NCI-H2107 treated with DMSO at 0.1 percent for 48 hours (cell line): Measurements from ENCODE around the gene GPC3.
"Not testable (repeated sequence)": the region's sequence is repeated elsewhere in the genome, so short reads cannot be mapped to it uniquely, and the experiment has no call there.

Experiments
- DNase-seq: peaks from one replicate; lab custom pipeline; 2025; ENCODE audit not compliant: unreplicated experiment; lab: John Stamatoyannopoulos, UW

Gene GPC3

GRCh38 chrX:133985164-133985966 lies at the start of gene GPC3:
GPC3 (minus strand) TSS chrX:133985594.
- peak; percentile 1 for DNase-seq

- DNase-seq, result no peak
Observed at GRCh38 chrX:134032441-134032840, 47.0 kb upstream of the GPC3 start.

GRCh38 chrX:134026565-134027311 lies 41.3 kb upstream of the GPC3 start:
- peak; percentile 7 for DNase-seq

- no peak for DNase-seq
Observed at GRCh38 chrX:134025986-134026545, 40.7 kb upstream of the GPC3 start.

DNA sequence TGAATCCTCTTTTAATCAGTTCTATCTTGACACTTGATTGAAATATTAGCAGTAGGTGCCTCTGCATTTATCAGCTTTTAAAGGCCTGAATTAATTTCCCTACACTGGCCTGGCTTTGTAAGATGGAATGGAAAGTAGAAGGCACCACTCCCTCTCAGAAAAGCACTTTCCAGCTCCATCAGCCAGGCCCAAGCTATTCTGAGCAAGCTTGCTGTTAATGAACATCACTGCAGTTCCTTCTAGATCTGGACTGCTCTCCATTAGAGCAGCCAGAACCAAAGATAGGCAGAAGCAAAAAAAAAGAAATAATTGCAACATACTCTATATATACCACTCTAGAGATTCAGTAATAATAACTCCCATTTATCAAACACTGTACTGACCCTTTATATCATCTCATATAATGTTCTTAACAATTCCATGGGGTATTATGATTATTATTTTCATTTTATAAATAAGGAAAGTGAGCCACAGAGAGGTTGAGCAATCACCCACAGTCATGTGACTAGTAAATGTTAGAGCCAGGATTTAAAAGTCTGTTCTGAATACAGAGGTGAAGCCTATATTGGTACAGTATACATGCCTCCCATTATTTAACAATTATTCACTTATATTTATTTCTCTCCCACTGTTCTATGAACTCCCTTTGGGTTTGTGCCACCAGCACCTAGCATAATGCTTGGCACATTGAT lies 39.4 kb upstream of the GPC3 start:
- no peak for DNase-seq

DNA sequence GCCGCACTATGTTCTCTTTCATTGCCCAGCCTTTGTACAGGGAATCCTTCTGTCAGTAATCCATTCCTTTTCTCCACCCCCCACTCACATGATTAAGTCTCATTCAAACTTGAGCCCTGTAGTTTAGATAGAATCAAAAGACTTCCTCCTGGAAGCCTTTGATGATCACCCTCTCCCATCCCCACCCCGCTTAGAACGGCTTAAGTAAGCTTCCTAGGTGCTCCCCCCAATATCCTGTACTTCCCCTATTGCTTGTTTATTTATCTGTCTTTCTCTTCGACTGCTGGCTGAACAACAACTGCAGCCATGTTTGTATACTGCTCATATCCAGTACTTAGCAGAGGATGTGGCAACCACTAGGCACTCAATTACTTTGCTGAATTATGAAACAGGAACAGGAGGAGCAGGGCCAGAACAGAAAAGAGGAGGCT lies 38.5 kb upstream of the GPC3 start:
- DNase-seq, result no peak

DNA sequence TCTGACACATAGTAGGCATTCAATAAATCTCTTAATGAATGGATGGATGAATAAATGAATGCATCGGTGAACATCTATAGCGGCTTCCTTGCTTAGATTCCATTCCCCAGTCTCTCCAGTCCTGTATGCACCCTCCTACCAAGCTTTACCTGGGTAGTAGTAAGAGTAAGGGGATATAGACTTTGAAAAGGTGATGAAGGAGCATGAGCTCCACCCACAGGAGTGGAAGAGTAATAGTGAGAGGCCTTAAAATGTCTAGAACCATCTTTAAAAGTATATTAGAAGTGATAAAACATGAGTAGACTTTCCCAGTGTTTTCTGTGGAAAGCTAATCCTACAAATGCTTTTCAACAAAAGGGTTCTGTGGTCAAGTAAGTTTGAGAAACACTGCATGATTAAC lies 35.5 kb upstream of the GPC3 start:
- DNase-seq, result no peak

DNA sequence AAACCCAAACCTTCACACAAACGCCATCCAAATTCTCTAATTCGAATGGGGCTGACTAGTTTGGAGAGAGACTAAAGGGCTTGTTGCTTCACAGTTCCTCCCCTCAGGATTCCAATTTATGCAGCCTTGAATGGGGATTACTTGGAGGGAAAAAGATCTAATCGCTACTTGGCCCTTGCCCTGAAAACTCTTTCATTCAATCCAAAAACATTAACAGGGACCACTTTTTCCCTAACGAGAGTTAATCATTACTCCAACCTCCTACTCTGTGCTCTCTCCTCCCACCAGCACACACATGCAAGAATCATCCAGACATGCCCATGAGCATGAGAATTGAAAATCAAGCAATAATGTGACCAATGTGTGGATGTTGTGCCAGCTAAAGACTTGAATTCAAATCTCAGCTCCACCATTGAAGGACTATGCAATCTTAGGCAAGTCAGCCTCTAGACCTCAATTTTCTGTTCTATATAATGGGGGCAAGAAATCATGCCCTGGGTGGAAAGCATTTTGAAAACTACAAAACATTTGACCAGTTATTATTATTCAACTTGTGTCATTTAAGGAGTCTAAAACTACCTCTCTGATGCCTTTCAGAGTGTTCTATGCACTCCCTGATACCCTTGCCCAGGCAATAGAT lies 34.3 kb upstream of the GPC3 start:
- no peak for DNase-seq

DNA sequence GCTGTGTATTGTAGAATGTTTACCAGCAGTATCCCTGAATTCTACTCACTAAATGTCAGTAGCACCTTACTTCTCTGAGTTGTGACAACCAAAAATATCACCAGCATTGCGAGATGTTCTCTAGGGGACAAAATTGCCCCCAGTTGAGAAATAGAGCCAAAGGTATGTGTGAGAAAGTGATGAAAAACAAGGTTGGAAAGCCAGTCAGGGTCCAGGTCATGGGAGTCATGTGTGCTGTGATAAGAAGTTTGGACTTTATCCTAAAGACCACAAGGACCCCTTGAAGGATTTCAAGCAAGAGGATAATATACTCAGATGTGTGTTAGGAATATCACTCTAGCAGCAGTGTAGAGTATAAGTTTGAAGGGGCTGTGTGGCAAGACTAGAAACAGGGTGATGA lies 30.9 kb upstream of the GPC3 start:
- not testable (repeated sequence) for DNase-seq

DNA sequence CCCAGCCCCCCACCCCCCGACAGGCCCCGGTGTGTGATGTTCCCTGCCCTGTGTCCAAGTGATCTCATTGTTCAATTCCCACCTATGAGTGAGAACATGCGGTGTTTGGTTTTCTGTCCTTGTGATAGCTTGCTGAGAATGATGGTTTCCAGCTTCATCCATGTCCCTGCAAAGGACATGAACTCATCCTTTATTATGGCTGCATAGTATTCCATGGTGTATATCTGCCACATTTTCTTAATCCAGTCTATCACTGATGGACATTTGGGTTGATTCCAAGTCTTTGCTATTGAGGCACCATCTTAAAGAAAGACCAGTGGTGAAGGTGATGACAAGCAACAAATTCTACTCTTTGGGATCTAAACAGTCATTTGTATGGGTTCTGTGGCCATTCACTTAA lies 30.1 kb upstream of the GPC3 start:
- not testable (repeated sequence) for DNase-seq

- no peak for DNase-seq
Observed at GRCh38 chrX:134013524-134013923, 28.1 kb upstream of the GPC3 start.

- DNase-seq, result no peak
Observed at GRCh38 chrX:134013092-134013497, 27.7 kb upstream of the GPC3 start.

DNA sequence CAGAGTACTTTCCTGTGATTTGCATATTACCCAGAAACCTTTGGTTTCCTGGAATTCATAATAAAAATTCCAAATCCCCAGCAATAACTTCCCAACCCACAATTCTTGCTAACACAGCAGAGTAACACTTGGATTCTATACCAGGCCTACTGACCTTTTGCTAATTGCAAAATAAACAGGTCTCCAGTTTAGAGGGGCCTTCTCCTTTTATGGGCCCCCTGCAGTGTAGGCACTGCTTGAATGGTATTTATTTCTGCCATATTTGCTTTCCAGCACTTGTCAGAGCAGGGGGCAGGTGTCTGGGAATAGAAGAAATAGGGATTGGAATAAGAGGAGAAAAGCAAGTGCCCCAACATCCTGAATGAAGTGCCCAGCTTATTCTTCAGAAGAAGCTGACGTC lies 25.3 kb upstream of the GPC3 start:
- DNase-seq, result no peak

DNA sequence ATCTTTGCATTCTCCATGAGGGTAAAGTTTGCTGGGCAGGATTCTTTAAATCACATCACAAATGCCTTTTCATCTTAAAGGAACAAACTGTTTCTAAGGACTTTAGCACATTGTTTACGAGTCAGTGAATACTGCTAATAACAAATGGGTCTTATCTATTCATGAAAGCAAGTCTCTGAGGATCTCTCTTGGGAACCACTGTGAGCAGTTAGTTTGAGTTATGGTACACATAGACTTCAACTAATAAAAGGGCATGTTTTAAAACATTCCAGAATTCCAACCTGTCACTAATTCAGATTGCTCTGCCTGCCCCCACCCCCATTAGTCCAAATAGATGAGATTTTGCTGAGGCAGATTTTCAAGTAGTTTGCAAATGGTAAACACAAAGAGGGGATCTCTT lies 22.3 kb upstream of the GPC3 start:
- DNase-seq, result no peak

- no peak for DNase-seq
Observed at GRCh38 chrX:134006484-134007161, 21.2 kb upstream of the GPC3 start.

GRCh38 chrX:134004084-134004483 lies 18.7 kb upstream of the GPC3 start:
- DNase-seq, result no peak

- DNase-seq, result no peak
Observed at GRCh38 chrX:134002921-134003615, 17.7 kb upstream of the GPC3 start.

- no peak for DNase-seq
Observed at GRCh38 chrX:134000260-134001245, 15.2 kb upstream of the GPC3 start.
